GM12878 (cell line): ENCODE results near the gene ARHGAP22. TPM values are rescaled to one million over a fixed set of nuclear protein-coding genes. Genes with fewer than 3 reads are reported as not detected.

Experiments
- ATAC-seq: fragments of 200-7000 bp; cut with Tn5 transposase; 3 replicates; pipeline ENCODE4 v1.9.1; 2020; ENCODE audit warnings: mild to moderate bottlenecking, moderate library complexity
- BruUV-seq: library from RNA; stranded (reverse); fragments of 400-500 nt; replicated peaks from 2 replicates; lab custom pipeline; 2021; lab: Mats Ljungman, UMichigan
- CTCF ChIA-PET: fragments of 300-600 bp; sonication (Branson Sonifier 250); formaldehyde crosslinking; extraction: SDS; loops from one replicate; lab custom pipeline; 2021; ENCODE audit warnings: inconsistent platforms; lab: Yijun Ruan, JAX
- POLR2A ChIA-PET: fragments of 350-600 bp; formaldehyde crosslinking; extraction: SDS; loops from one replicate; lab custom pipeline; 2021; ENCODE audit warnings: inconsistent platforms; lab: Charles Lee
- RAD21 ChIA-PET: fragments of 300-600 bp; sonication (Branson Sonifier 250); formaldehyde crosslinking; loops from one replicate; lab custom pipeline; 2023; ENCODE audit warnings: antibody characterized with exemption; ENCODE audit not compliant: unreplicated experiment; lab: Charles Lee
- SMC1A ChIA-PET: fragments of 300-600 bp; sonication (Branson Sonifier 250); formaldehyde crosslinking; loops from one replicate; lab custom pipeline; 2023; ENCODE audit not compliant: unreplicated experiment, uncharacterized antibody; lab: Charles Lee
- DNase-seq: peaks from one replicate; pipeline ENCODE4 v3.0.0-alpha.2; 2011; ENCODE audit warnings: low read depth, low spot score
- FAIRE-seq: peaks from 3 replicates; lab custom pipeline; 2011; peaks lifted over from hg19 to GRCh38; lab: Jason Lieb, UNC
- H2AFZ ChIP-seq: 2 replicates; pipeline ENCODE4 v1.6.0; 2011; ENCODE audit warnings: low read depth, low read length, control low read depth; ENCODE audit not compliant: control insufficient read depth
- H3K27ac ChIP-seq: 2 replicates; pipeline ENCODE4 v1.5.1; 2011; ENCODE audit warnings: control low read depth; ENCODE audit not compliant: control insufficient read depth, insufficient read depth
- H3K27me3 ChIP-seq, 2 experiments: replicated peaks in 1 of 2; 2 replicates each; pipeline versions ENCODE4 v1.6.0 to v1.6.1; 2011; ENCODE audit warnings: low read length in 1 of 2; ENCODE audit not compliant: control insufficient read depth in 2 of 2, insufficient read depth in 2 of 2
- H3K36me3 ChIP-seq, 2 experiments: 2 replicates each; pipeline ENCODE4 v1.5.1; 2011; ENCODE audit warnings: low read length in 1 of 2; ENCODE audit not compliant: control insufficient read depth in 2 of 2, insufficient read depth in 2 of 2
- H3K4me1 ChIP-seq: 2 replicates; pipeline ENCODE4 v1.6.1; 2011; ENCODE audit warnings: mild to moderate bottlenecking, low read length, moderate library complexity, mixed read lengths; ENCODE audit not compliant: control insufficient read depth, insufficient read depth
- H3K4me2 ChIP-seq: 2 replicates; pipeline ENCODE4 v1.6.0; 2011; ENCODE audit warnings: control low read depth; ENCODE audit not compliant: control insufficient read depth, insufficient read depth
- H3K4me3 ChIP-seq: fragments of 200-600 bp; sonication (generic); 2 replicates; pipeline ENCODE4 v1.5.1; 2016
- H3K79me2 ChIP-seq: 2 replicates; pipeline ENCODE4 v1.6.0; 2011; ENCODE audit warnings: low read length; ENCODE audit not compliant: control insufficient read depth, insufficient read depth
- H3K9ac ChIP-seq: 2 replicates; pipeline ENCODE4 v1.8.0; 2011; ENCODE audit warnings: low read length, control low read depth, mixed read lengths; ENCODE audit not compliant: control insufficient read depth, insufficient read depth
- H3K9me3 ChIP-seq: replicated peaks from 3 replicates; pipeline ENCODE4 v1.5.1; 2011; ENCODE audit warnings: mild to moderate bottlenecking, low read length; ENCODE audit not compliant: control insufficient read depth, insufficient read depth
- H4K20me1 ChIP-seq: 2 replicates; pipeline ENCODE4 v1.6.0; 2011; ENCODE audit not compliant: control insufficient read depth, insufficient read depth
- BACH1 ChIP-seq: fragments of 450-650 bp; IDR thresholded peaks from 2 replicates; pipeline ENCODE4 v1.6.1; 2017; ENCODE audit warnings: mild to moderate bottlenecking, borderline replicate concordance
- CEBPB ChIP-seq, 2 experiments: fragments of 150-350 bp in 1 of 2; IDR thresholded peaks; 2 replicates each; pipeline ENCODE4 v1.6.1; 2012 to 2014; ENCODE audit warnings: low read depth in 2 of 2, low read length in 2 of 2, borderline replicate concordance in 1 of 2, inconsistent platforms in 1 of 2
- CHD4 ChIP-seq: fragments of 200-600 bp; sonication (generic); IDR thresholded peaks from 2 replicates; pipeline ENCODE4 v1.6.1; 2016; ENCODE audit warnings: mild to moderate bottlenecking
- EP300 ChIP-seq, 2 experiments: fragments of 150-350 bp in 1 of 2; IDR thresholded peaks; 2 replicates each; pipeline ENCODE4 v1.6.1; 2011 to 2012; ENCODE audit warnings: low read depth in 2 of 2, low read length in 2 of 2, borderline replicate concordance in 1 of 2, improper control_type of control experiment in 1 of 2, inconsistent platforms in 1 of 2; ENCODE audit not compliant: control insufficient read depth in 1 of 2
- JUND ChIP-seq: IDR thresholded peaks from 2 replicates; pipeline ENCODE4 v1.6.1; 2012; ENCODE audit warnings: low read depth, mild to moderate bottlenecking, low read length, improper control_type of control experiment, moderate library complexity
- NFYA ChIP-seq: IDR thresholded peaks from 2 replicates; pipeline ENCODE4 v1.6.1; 2011; ENCODE audit warnings: low read depth, mild to moderate bottlenecking, low read length, improper control_type of control experiment, borderline replicate concordance
- PAX5 ChIP-seq: IDR thresholded peaks from 2 replicates; pipeline ENCODE4 v1.6.1; 2011; ENCODE audit warnings: low read depth, low read length, borderline replicate concordance
- RELA ChIP-seq: fragments of 450-650 bp; IDR thresholded peaks from 2 replicates; pipeline ENCODE4 v1.8.0; 2014; ENCODE audit warnings: borderline replicate concordance; ENCODE audit not compliant: partially characterized antibody
- SMAD1 ChIP-seq: fragments of 450-650 bp; IDR thresholded peaks from 2 replicates; pipeline ENCODE4 v1.6.1; 2018; ENCODE audit warnings: mild to moderate bottlenecking, low read depth; ENCODE audit not compliant: partially characterized antibody
- SMAD5 ChIP-seq: IDR thresholded peaks from 2 replicates; pipeline ENCODE4 v1.6.1; 2016; ENCODE audit warnings: antibody characterized with exemption, low read depth
- SMARCA5 ChIP-seq: fragments of 450-650 bp; IDR thresholded peaks from 2 replicates; pipeline ENCODE4 v1.6.1; 2017; ENCODE audit warnings: mild to moderate bottlenecking
- SREBF1 ChIP-seq: IDR thresholded peaks from 2 replicates; pipeline ENCODE4 v1.6.1; 2012; ENCODE audit warnings: mild to moderate bottlenecking, low read length
- WGBS: methylation state at CpG from one replicate; pipeline ENCODE4 v1.1.6; 2016; ENCODE audit warnings: low lambda C conversion rate; ENCODE audit not compliant: insufficient replicate concordance, insufficient coverage; ENCODE audit errors: missing lambda C conversion rate; 5-methylcytosine and 5-hydroxymethylcytosine counted together
- in situ Hi-C: fragments of 300-500 bp; cut with MboI; formaldehyde crosslinking; loops from 9 replicates; pipeline ENCODE4 v1.14.3; 2018; ENCODE audit warnings: mixed read lengths
- intact Hi-C: fragments of 100-400 bp; cut with micrococcal nuclease; formaldehyde crosslinking; loops from one replicate; pipeline ENCODE4 v1.14.2; 2022; ENCODE audit not compliant: unreplicated experiment
- polyA plus RNA-seq, 11 experiments: library from polyadenylated mRNA; depleted of rRNA in 4 of 11; unstranded in 6 of 11; stranded (reverse) in 5 of 11; fragments of >200 nt; fragmentation: Nextera tagmentation in 4 of 11; fragmentation: Illumina TruSeq in 1 of 11; extraction: Ambion mirVana in 4 of 11; extraction: Trizol in 1 of 11; gene quantifications; 1 replicate in 1 of 11; 2 replicates in 10 of 11; pipeline versions ENCODE4 v1.2.1 to v1.2.3, GENCODE V29; 2011 to 2016; ENCODE audit warnings: inconsistent platforms in 2 of 11, missing spikeins in 2 of 11, low read depth in 1 of 11
- total RNA-seq, 4 experiments: library from RNA; depleted of rRNA in 3 of 4; stranded (reverse); fragments of >200 nt in 3 of 4; fragmentation: Illumina TruSeq in 1 of 4; extraction: Trizol in 1 of 4; gene quantifications; 2 replicates each; pipeline versions ENCODE4 v1.2.1 to v1.2.3, GENCODE V29; 2013 to 2021
- TF ChIP-seq, protein P1 (sequence below): IDR thresholded peaks from 2 replicates; pipeline ENCODE4 v1.6.1; 2012; ENCODE audit warnings: low read depth, low read length, improper control_type of control experiment
- TF ChIP-seq, protein P2 (sequence below): fragments of 150-350 bp; IDR thresholded peaks from 2 replicates; pipeline ENCODE4 v1.6.1; 2016; ENCODE audit warnings: low read depth, low read length

The ARHGAP22 gene
- total and polyA plus RNA-seq, 10 of the 15 experiments (the other 5 are each of a cell fraction or from before 2014, with no cell fraction given): 0.07 to 0.61 (median 0.18) TPM; not detected in 5

DNA sequence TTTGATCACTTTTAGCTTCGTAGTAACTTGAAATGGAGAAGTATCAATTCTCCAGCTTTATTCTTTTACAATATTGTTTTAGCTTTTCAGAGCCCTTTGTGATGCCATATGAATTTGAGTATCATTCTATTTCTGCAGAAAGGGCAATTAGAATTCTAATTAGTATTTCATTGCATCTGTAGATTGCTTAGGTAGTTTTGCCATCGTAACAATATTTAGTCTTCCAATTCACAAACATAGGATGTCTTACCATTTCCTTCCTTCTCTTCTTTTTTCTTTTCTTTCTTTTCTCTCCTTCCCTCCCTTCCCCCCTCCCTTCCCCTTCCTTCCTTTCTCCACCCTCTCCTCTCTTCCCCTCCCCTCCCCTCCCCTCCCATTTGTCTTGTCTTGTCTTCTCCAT lies 193.4 kb downstream of the ARHGAP22 start:
- ATAC-seq: no peak
- Histone ChIP-seq H3K79me2 (no peaks in the 10 kb centered on the region), H3K27ac (no peak overlapping the region), H3K36me3 (peaks cover 0 to 3% of the 10 kb centered on the region in 2 experiments), H4K20me1 (no peaks in the 10 kb centered on the region), H3K9ac (no peak overlapping the region), H3K9me3 (peaks cover 2% of the 10 kb centered on the region; the same call in 1 of the 3 replicates), H3K4me1 (no peaks in the 10 kb centered on the region), H3K4me2 (no peak overlapping the region), H2AFZ (no peak overlapping the region), H3K27me3 (no peaks in the 10 kb centered on the region), H3K4me3 (no peak overlapping the region)
- no TSS peak for BruUV-seq
- intact Hi-C loops: no loop called here
- 68% methylated on average over 2 of the region's 2 CpGs for WGBS
- TF ChIP-seq NFYA: no peak
- no peak for TF ChIP-seq SREBF1
- no peak for TF ChIP-seq BACH1
- TF ChIP-seq CEBPB (IDR thresholded peaks at IDR 0.05; ENCODE audit: borderline replicate concordance in 1 of 2, low read depth in 2 of 2, low read length in 2 of 2): no peak
- TF ChIP-seq SMAD1: no peak
- no peak for TF ChIP-seq SMAD5
- ChIA-PET RAD21 (no interaction called here), CTCF (no interaction called here), SMC1A (interaction anchor here (0.8 to 1.6 kb wide), 3 partner anchors 24 to 72 kb away, joined by 3 to 5 read pairs (median 4); no protein-coding TSS in a partner anchor), POLR2A (no interaction called here)
- FAIRE-seq: no peak
- DNase-seq: no peak
- in situ Hi-C loops: no loop called here

DNA sequence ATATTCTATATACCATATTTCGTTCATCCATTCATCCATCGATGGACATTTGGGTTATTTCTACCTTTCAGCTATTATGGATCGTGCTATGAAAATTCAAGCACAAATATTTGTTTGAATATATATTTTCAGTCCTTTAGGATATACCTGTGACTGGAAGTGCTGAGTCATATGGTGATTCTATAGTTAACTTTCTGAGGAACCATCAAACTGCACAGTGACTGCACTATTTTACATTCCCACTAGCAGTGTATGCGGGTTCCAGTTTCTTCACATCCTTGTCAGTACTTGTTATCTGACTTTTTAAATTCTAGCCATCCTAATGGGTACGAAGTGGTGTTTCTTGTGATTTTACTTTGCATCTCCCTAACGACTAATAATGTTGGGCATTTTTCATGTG lies 194.4 kb downstream of the ARHGAP22 start:
- ChIA-PET SMC1A (interaction anchor here (1.0 kb wide), 1 partner anchor 47 kb away, joined by 3 read pairs; no protein-coding TSS in a partner anchor), RAD21 (no interaction called here), CTCF (interaction anchor here (1.3 kb wide), 1 partner anchor 23 kb away, joined by 3 read pairs; no protein-coding TSS in a partner anchor), POLR2A (no interaction called here)
- Histone ChIP-seq H3K9ac (no peak overlapping the region), H3K79me2 (no peaks in the 10 kb centered on the region), H3K4me1 (no peaks in the 10 kb centered on the region), H2AFZ (no peak overlapping the region), H3K27ac (no peak overlapping the region), H3K9me3 (peaks cover 2% of the 10 kb centered on the region; the same call in 1 of the 3 replicates), H4K20me1 (no peaks in the 10 kb centered on the region), H3K4me3 (no peak overlapping the region), H3K36me3 (peaks cover 0 to 3% of the 10 kb centered on the region in 2 experiments), H3K27me3 (no peaks in the 10 kb centered on the region), H3K4me2 (no peak overlapping the region)
- WGBS: 98% methylated on average over 6 of the region's 6 CpGs
- in situ Hi-C loops: no loop called here
- no TSS peak for BruUV-seq
- no peak for DNase-seq
- FAIRE-seq: no peak
- intact Hi-C loops: no loop called here
- ATAC-seq: no peak
- no peak for TF ChIP-seq RELA
- no peak for TF ChIP-seq CHD4
- TF ChIP-seq JUND: no peak
- TF ChIP-seq, protein P1, sequence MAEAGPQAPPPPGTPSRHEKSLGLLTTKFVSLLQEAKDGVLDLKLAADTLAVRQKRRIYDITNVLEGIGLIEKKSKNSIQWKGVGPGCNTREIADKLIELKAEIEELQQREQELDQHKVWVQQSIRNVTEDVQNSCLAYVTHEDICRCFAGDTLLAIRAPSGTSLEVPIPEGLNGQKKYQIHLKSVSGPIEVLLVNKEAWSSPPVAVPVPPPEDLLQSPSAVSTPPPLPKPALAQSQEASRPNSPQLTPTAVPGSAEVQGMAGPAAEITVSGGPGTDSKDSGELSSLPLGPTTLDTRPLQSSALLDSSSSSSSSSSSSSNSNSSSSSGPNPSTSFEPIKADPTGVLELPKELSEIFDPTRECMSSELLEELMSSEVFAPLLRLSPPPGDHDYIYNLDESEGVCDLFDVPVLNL: no peak
- no peak for TF ChIP-seq SMARCA5
- TF ChIP-seq PAX5: no peak
- no peak for TF ChIP-seq EP300 (IDR thresholded peaks at IDR 0.05; ENCODE audit: borderline replicate concordance in 1 of 2, control insufficient read depth in 1 of 2, low read depth in 2 of 2, low read length in 2 of 2)
- TF ChIP-seq, protein P2, sequence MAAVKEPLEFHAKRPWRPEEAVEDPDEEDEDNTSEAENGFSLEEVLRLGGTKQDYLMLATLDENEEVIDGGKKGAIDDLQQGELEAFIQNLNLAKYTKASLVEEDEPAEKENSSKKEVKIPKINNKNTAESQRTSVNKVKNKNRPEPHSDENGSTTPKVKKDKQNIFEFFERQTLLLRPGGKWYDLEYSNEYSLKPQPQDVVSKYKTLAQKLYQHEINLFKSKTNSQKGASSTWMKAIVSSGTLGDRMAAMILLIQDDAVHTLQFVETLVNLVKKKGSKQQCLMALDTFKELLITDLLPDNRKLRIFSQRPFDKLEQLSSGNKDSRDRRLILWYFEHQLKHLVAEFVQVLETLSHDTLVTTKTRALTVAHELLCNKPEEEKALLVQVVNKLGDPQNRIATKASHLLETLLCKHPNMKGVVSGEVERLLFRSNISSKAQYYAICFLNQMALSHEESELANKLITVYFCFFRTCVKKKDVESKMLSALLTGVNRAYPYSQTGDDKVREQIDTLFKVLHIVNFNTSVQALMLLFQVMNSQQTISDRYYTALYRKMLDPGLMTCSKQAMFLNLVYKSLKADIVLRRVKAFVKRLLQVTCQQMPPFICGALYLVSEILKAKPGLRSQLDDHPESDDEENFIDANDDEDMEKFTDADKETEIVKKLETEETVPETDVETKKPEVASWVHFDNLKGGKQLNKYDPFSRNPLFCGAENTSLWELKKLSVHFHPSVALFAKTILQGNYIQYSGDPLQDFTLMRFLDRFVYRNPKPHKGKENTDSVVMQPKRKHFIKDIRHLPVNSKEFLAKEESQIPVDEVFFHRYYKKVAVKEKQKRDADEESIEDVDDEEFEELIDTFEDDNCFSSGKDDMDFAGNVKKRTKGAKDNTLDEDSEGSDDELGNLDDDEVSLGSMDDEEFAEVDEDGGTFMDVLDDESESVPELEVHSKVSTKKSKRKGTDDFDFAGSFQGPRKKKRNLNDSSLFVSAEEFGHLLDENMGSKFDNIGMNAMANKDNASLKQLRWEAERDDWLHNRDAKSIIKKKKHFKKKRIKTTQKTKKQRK: no peak
- TF ChIP-seq SMAD5: no peak
